C4-2B (cell line): Measurements from ENCODE around the gene NT5C2.

Experiments
- ZFX ChIP-seq: fragments of 450-650 bp; IDR thresholded peaks from 2 replicates; pipeline ENCODE4 v1.6.1; 2017
- TF ChIP-seq, protein P1 (sequence below): fragments of 450-650 bp; conservative IDR thresholded peaks from 2 replicates; pipeline ENCODE4 v1.5.1; 2017; ENCODE audit warnings: mild to moderate bottlenecking

DNA sequence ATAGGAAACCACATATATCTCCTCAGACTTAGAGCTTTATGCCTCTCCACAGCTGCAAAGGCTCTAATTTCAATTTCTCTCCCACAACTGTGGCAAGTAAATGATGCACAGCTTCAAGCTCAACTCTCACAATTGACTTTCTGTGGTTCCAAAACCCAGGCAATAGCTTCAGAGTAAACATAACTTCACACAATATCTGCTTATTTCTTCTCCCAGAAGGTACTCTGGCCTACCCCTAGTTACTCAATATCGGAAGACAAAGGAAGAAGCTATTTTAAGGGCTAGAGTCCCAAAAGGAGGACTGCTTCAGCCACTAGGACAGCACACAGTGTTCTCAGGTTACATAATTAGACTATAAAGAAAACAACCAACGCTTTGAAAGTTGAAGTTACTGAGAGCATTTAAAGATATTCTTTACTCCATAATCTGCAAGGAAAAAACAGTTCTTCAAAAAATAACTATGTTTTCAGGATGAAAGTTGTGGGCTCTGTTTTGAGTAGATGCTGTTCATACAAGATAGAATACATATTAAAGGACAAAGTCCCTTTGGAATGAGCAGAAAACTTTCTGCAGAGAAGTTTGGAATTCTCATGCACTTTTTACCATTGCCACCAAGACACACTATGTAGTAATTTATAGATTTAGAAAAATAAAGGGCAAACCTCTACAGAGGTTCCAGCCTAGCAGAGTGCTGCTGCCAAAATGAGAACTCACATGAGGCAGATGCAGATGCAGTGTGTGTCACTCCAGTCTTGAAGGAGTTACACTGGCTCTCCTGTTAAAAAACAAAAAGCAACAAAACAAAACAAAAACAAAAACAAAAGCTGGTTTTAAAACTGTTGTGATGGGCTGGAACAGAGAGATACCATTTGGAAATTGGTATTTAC, 81.8 kb downstream of the NT5C2 start:
- TF ChIP-seq, protein P1, sequence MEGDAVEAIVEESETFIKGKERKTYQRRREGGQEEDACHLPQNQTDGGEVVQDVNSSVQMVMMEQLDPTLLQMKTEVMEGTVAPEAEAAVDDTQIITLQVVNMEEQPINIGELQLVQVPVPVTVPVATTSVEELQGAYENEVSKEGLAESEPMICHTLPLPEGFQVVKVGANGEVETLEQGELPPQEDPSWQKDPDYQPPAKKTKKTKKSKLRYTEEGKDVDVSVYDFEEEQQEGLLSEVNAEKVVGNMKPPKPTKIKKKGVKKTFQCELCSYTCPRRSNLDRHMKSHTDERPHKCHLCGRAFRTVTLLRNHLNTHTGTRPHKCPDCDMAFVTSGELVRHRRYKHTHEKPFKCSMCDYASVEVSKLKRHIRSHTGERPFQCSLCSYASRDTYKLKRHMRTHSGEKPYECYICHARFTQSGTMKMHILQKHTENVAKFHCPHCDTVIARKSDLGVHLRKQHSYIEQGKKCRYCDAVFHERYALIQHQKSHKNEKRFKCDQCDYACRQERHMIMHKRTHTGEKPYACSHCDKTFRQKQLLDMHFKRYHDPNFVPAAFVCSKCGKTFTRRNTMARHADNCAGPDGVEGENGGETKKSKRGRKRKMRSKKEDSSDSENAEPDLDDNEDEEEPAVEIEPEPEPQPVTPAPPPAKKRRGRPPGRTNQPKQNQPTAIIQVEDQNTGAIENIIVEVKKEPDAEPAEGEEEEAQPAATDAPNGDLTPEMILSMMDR, result no peak
- TF ChIP-seq ZFX, result no peak
